Suprapubic skin (tissue), 4 donors: ENCODE results near the gene IGFBP6. TPM values are rescaled to one million over a fixed set of nuclear protein-coding genes. Genes with fewer than 3 reads are reported as not detected.
A peak's percentile ranks its signal among the peaks of the same experiment; 100 is the strongest.

Experiments
- DNase-seq, 2 donors: peaks; one replicate each; pipeline ENCODE4 v3.0.0-alpha.2; 2019; ENCODE audit warnings: low spot score in 2 of 2
- H3K27ac ChIP-seq: fragments of 200-600 bp; sonication (generic); one replicate; pipeline ENCODE4 v1.5.1; 2019
- H3K27me3 ChIP-seq: fragments of 200-600 bp; sonication (generic); one replicate; pipeline ENCODE4 v1.5.1; 2019
- H3K36me3 ChIP-seq: fragments of 200-600 bp; sonication (generic); one replicate; pipeline ENCODE4 v1.5.1; 2019
- H3K4me1 ChIP-seq: fragments of 200-600 bp; sonication (generic); one replicate; pipeline ENCODE4 v1.5.1; 2019
- H3K4me3 ChIP-seq: fragments of 200-600 bp; sonication (generic); one replicate; pipeline ENCODE4 v1.5.1; 2019; ENCODE audit warnings: mild to moderate bottlenecking
- H3K9me3 ChIP-seq: fragments of 200-600 bp; sonication (generic); one replicate; pipeline ENCODE4 v1.5.1; 2019
- CTCF ChIP-seq, 2 donors: fragments of 200-600 bp in 1 of 2; fragments of 450-650 bp in 1 of 2; sonication (generic) in 1 of 2; IDR thresholded peaks; one replicate each; pipeline ENCODE4 v1.5.1; 2016 to 2019; ENCODE audit warnings: antibody characterized with exemption in 2 of 2, mild to moderate bottlenecking in 1 of 2, moderate library complexity in 1 of 2
- EP300 ChIP-seq: sonication (generic); formaldehyde crosslinking; IDR thresholded peaks from one replicate; pipeline ENCODE4 v1.6.1; 2017; ENCODE audit warnings: antibody characterized with exemption
- POLR2A ChIP-seq, 2 donors: fragments of 450-650 bp; IDR thresholded peaks; one replicate each; pipeline ENCODE4 v1.6.1; 2017; ENCODE audit warnings: antibody characterized with exemption in 2 of 2, mild to moderate bottlenecking in 2 of 2, moderate library complexity in 2 of 2
- POLR2AphosphoS5 ChIP-seq, 3 donors: sonication (generic); formaldehyde crosslinking; IDR thresholded peaks; one replicate each; pipeline ENCODE4 v1.6.1; 2017; ENCODE audit warnings: antibody characterized with exemption in 3 of 3
- whole genome bisulfite sequencing: methylation state at CpG from one replicate; pipeline ENCODE4 v1.1.5; 2018; 5-methylcytosine and 5-hydroxymethylcytosine counted together
- total RNA-seq, 4 donors: library from RNA; depleted of rRNA; stranded (reverse); fragments of >200 nt; gene quantifications; one replicate each; pipeline ENCODE4 v1.1.0, GENCODE V29; 2016

The IGFBP6 gene
- total RNA-seq, 4 donors from 2014 or later, result 19.2 to 97.0 (median 59.6) TPM

DNA sequence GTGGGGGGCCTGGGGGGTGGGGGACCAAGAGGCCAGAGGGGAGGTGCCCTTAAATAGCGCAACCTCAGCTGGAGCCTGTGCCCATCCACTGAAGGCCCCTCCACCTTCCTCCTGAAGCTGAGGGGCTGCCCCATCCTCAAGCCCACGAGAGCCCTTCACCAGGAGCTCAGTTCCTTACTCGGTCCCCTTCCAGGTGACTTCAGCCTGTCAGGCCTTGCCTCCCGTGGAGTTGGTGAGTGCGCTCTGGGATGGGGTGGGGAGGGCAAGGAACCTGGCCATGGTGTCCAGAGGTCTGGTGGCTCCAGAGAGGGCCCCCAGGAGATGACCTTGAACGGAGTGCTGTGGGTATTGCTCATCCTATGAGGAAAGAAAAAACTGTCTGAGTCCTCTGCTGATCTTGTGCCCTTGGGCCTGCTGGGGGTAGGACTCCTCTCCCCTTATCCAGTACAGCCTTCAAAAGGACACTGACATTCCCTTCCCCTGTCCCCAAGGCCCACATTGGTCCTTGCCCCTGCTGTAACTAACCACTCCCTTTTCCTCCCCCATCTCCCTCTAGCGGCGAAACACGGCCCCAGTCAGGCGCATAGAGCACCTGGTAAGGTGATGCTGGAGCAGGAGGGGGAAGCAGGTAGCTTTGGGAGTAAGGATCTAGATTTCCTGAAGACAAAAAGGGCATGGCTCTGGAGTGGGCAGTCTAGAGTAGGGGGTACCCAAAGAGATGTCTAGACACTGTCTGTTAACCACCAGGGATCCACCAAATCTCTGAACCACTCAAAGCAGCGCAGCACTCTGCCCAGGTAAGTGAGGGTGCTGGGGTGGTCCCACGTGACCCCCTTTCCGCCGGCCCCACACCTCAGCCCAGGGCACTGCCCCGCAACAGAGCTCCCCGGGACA, 44.0 kb upstream of the IGFBP6 start:
- peak; percentile 57 to 70 for TF ChIP-seq CTCF (IDR thresholded peaks at IDR 0.05)
- TF ChIP-seq POLR2AphosphoS5 (IDR thresholded peaks at IDR 0.05), result no peak
- Histone ChIP-seq H3K9me3 (no peaks in the 10 kb centered on the region), H3K4me3 (peak overlapping the region; percentile 74), H3K27me3 (no peaks in the 10 kb centered on the region), H3K4me1 (peaks cover 61% of the 10 kb centered on the region), H3K27ac (peak overlapping the region; percentile 99), H3K36me3 (peaks cover 26% of the 10 kb centered on the region)
- WGBS, result 34% methylated on average over 11 of the region's 16 CpGs
- peak; percentile 83 to 84 for DNase-seq

GRCh38 chr12:53054112-53054878, 43.2 kb upstream of the IGFBP6 start:
- Histone ChIP-seq H3K27ac (peak overlapping the region; percentile 99), H3K27me3 (no peaks in the 10 kb centered on the region), H3K4me1 (peaks cover 55% of the 10 kb centered on the region), H3K9me3 (no peaks in the 10 kb centered on the region), H3K36me3 (peaks cover 34% of the 10 kb centered on the region), H3K4me3 (peak overlapping the region; percentile 74)
- TF ChIP-seq POLR2AphosphoS5 (IDR thresholded peaks at IDR 0.05) (peak in 1 of 3 donors; percentile 73), CTCF (IDR thresholded peaks at IDR 0.05) (no peak), POLR2A (IDR thresholded peaks at IDR 0.05) (no peak), EP300 (no peak)
- DNase-seq, result peak; percentile 95 to 97
- 6% methylated on average over 19 of the region's 48 CpGs for WGBS

DNA sequence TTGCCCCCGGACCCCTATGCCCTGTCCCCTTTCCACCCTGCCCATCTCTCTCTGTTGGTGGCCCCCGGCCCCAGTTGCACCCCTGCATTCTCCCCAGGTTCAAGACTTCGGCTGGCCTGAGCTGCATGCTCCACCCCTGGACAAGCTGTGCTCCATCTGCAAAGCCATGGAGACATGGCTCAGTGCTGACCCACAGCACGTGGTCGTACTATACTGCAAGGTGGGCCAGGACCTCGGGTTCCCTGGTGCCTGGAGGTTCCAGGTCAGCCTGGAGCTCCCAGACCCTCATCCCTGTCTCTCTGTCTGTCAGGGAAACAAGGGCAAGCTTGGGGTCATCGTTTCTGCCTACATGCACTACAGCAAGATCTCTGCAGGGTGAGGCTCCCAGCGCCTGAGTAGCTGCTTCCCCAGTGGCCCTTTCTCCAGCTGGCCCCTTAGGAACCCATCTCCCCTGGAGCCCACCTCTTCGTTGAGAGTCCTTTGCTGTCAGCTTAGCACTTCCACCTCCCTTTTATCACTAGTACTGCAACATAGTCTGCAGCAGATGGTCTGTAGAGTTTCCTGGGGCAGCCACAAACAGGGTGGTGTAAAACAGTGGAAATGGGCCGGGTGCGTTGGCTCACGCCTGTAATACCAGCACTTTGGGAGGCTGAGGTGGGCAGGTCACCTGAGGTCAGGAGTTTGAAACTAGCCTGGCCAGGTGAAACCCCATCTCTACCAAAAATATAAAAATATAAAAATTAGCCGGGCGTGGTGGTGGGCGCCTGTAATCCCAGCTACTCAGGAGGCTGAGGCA, 41.8 kb upstream of the IGFBP6 start:
- Histone ChIP-seq H3K4me1 (peaks cover 59% of the 10 kb centered on the region), H3K9me3 (no peaks in the 10 kb centered on the region), H3K27me3 (no peaks in the 10 kb centered on the region), H3K27ac (peak overlapping the region; percentile 99), H3K36me3 (peaks cover 48% of the 10 kb centered on the region), H3K4me3 (no peak overlapping the region)
- TF ChIP-seq POLR2AphosphoS5 (IDR thresholded peaks at IDR 0.05) (no peak), EP300 (no peak), CTCF (IDR thresholded peaks at IDR 0.05) (no peak)
- peak in 1 of 2 donors; percentile 70 for DNase-seq
- WGBS, result 75% methylated on average over 15 of the region's 15 CpGs

DNA sequence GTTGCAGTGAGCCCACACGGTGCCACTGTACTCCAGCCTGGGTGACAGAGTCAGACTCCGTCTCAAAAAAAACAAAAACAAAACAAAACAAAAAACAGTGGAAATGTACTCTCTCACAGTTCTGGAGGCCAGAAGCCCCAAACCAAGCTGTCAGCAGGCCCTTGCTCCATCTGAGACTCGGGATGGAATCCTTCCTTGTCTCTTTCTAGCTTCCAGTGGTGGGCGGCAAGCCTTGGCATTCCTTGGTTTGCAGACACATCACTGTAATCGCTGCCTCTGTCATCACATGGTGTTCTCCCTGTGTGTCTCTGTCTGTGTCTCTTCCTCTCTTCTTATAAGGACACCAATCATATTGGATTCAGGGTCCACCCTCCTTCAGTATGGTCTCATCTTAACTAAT, 41.2 kb upstream of the IGFBP6 start:
- no peak overlapping the region for H3K27ac ChIP-seq
- peak in 1 of 2 donors; percentile 50 for DNase-seq
- H3K9me3 ChIP-seq, result no peaks in the 10 kb centered on the region
- H3K36me3 ChIP-seq, result peaks cover 53% of the 10 kb centered on the region
- peaks cover 63% of the 10 kb centered on the region for H3K4me1 ChIP-seq
- H3K27me3 ChIP-seq, result no peaks in the 10 kb centered on the region
- 76% methylated on average over 5 of the region's 5 CpGs for WGBS
- H3K4me3 ChIP-seq, result no peak overlapping the region
- TF ChIP-seq POLR2A (IDR thresholded peaks at IDR 0.05) (no peak), EP300 (no peak), POLR2AphosphoS5 (IDR thresholded peaks at IDR 0.05) (no peak), CTCF (IDR thresholded peaks at IDR 0.05) (no peak)
